ENCODE measurements around the gene ZNF853.
"Not testable (repeated sequence)": the region's sequence is repeated elsewhere in the genome, so short reads cannot be mapped to it uniquely, and the experiment has no call there.

ZNF853 gene

GRCh38 chr7:6655636-6656385 lies 40.4 kb downstream of the ZNF853 start:
- DNase-seq (ENCODE audit: low read depth, low spot score): no peak
- Histone ChIP-seq H3K4me1 (ENCODE audit: insufficient read depth, insufficient read length) (peaks cover 5% of the 10 kb centered on the region), H3K9ac (ENCODE audit: insufficient read length, low read depth) (no peak overlapping the region), H3K9me3 (ENCODE audit: insufficient read depth, low read length) (peaks cover 14% of the 10 kb centered on the region; the same call in 1 of the 2 replicates), H3K4me3 (ENCODE audit: insufficient read length, low read depth) (no peak overlapping the region), H3K36me3 (ENCODE audit: insufficient read depth, insufficient read length, low read length) (peaks cover 38% of the 10 kb centered on the region), H3K27me3 (ENCODE audit: insufficient read depth, insufficient read length) (no peaks in the 10 kb centered on the region)
- TF ChIP-seq SUZ12 (IDR thresholded peaks at IDR 0.05; ENCODE audit: extremely low read depth, insufficient read depth, insufficient read length) (no peak), ZNF274 (IDR thresholded peaks at IDR 0.05; ENCODE audit: low read depth, low read length) (no peak), YY1 (IDR thresholded peaks at IDR 0.05; ENCODE audit: insufficient read depth, insufficient read length) (no peak)

GRCh38 chr7:6656413-6656812 lies 41.0 kb downstream of the ZNF853 start:
- no peak for DNase-seq (ENCODE audit: low read depth, low spot score)
- H3K36me3 ChIP-seq (ENCODE audit: insufficient read depth, insufficient read length, low read length): peaks cover 36% of the 10 kb centered on the region

GRCh38 chr7:6658618-6659345 lies 43.4 kb downstream of the ZNF853 start:
- H3K36me3 ChIP-seq (ENCODE audit: insufficient read depth, insufficient read length, low read length): peaks cover 16% of the 10 kb centered on the region
- no peaks in the 10 kb centered on the region for H3K27me3 ChIP-seq (ENCODE audit: insufficient read depth, insufficient read length)
- H3K9ac ChIP-seq (ENCODE audit: insufficient read length, low read depth): no peak overlapping the region
- no peak for DNase-seq (ENCODE audit: low read depth, low spot score)
- H3K9me3 ChIP-seq (ENCODE audit: insufficient read depth, low read length): no peaks in the 10 kb centered on the region
- peaks cover 5% of the 10 kb centered on the region for H3K4me1 ChIP-seq (ENCODE audit: insufficient read depth, insufficient read length)
- H3K4me3 ChIP-seq (ENCODE audit: insufficient read length, low read depth): no peak overlapping the region
- no peak for TF ChIP-seq YY1 (IDR thresholded peaks at IDR 0.05; ENCODE audit: insufficient read depth, insufficient read length)
- no peak for TF ChIP-seq ZNF274 (IDR thresholded peaks at IDR 0.05; ENCODE audit: low read depth, low read length)
- no peak for TF ChIP-seq SUZ12 (IDR thresholded peaks at IDR 0.05; ENCODE audit: extremely low read depth, insufficient read depth, insufficient read length)

More at GRCh38 chr7:6656413-6656812, 41.0 kb downstream of the ZNF853 start:
- peaks cover 14% of the 10 kb centered on the region; the same call in 1 of the 2 replicates for H3K9me3 ChIP-seq (ENCODE audit: insufficient read depth, low read length)
- no peaks in the 10 kb centered on the region for H3K27me3 ChIP-seq (ENCODE audit: insufficient read depth, insufficient read length)
- peaks cover 5% of the 10 kb centered on the region for H3K4me1 ChIP-seq (ENCODE audit: insufficient read depth, insufficient read length)
- no peak for TF ChIP-seq ZNF274 (IDR thresholded peaks at IDR 0.05; ENCODE audit: low read depth, low read length)
- TF ChIP-seq SUZ12 (IDR thresholded peaks at IDR 0.05; ENCODE audit: extremely low read depth, insufficient read depth, insufficient read length): no peak
- TF ChIP-seq YY1 (IDR thresholded peaks at IDR 0.05; ENCODE audit: insufficient read depth, insufficient read length): no peak
- no peak overlapping the region for H3K9ac ChIP-seq (ENCODE audit: insufficient read length, low read depth)
- H3K4me3 ChIP-seq (ENCODE audit: insufficient read length, low read depth): no peak overlapping the region

DNA sequence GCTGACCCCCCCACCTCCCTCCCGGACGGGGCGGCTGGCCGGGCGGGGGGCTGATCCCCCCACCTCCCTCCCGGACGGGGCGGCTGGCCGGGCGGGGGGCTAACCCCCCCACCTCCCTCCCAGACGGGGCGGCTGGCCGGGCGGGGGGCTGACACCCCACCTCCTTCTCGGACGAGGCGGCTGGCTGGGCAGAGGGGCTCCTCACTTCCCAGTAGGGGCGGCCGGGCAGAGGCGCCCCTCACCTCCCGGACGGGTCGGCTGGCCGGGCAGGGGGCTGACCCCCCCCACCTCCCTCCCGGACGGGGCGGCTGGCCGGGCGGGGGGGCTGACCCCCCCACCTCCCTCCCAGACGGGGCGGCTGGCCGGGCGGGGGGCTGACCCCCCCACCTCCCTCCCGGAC lies 55.4 kb downstream of the ZNF853 start:
- not testable (repeated sequence) for DNase-seq (ENCODE audit: low read depth, low spot score); H3K9ac ChIP-seq (ENCODE audit: insufficient read length, low read depth); H3K4me1 ChIP-seq (ENCODE audit: insufficient read depth, insufficient read length); H3K4me3 ChIP-seq (ENCODE audit: insufficient read length, low read depth); H3K27me3 ChIP-seq (ENCODE audit: insufficient read depth, insufficient read length)
- H3K36me3 ChIP-seq (ENCODE audit: insufficient read depth, insufficient read length, low read length): peaks cover 15% of the 10 kb centered on the region
- H3K9me3 ChIP-seq (ENCODE audit: insufficient read depth, low read length): peaks cover 79% of the 10 kb centered on the region

Measured in NT2/D1 (cell line).